PC-3 (cell line): ENCODE data around the gene CCDC197. TPM values are rescaled to one million over a fixed set of nuclear protein-coding genes. Genes with fewer than 3 reads are reported as not detected.

Source experiments
- ATAC-seq: fragments of 200-7000 bp; cut with Tn5 transposase; 2 replicates; pipeline ENCODE4 v1.9.1; 2020; ENCODE audit warnings: mild to moderate bottlenecking, moderate library complexity
- BruUV-seq: library from RNA; stranded (reverse); fragments of 400-500 nt; replicated peaks from 2 replicates; lab custom pipeline; 2021; lab: Mats Ljungman, UMichigan
- CTCF ChIA-PET: fragments of 300-600 bp; sonication (Branson Sonifier 250); formaldehyde crosslinking; loops from one replicate; lab custom pipeline; 2022; ENCODE audit warnings: antibody characterized with exemption; lab: Charles Lee
- POLR2A ChIA-PET: fragments of 300-600 bp; sonication (Branson Sonifier 250); formaldehyde crosslinking; loops from one replicate; lab custom pipeline; 2022; ENCODE audit warnings: antibody characterized with exemption; ENCODE audit not compliant: unreplicated experiment; lab: Charles Lee
- DNase-seq: peaks from one replicate; pipeline ENCODE4 v3.0.0-alpha.2; 2015
- H2AFZ ChIP-seq: fragments of 300-600 bp; sonication (generic); 2 replicates; pipeline ENCODE4 v1.6.0; 2016; ENCODE audit warnings: antibody characterized with exemption, low read length
- H3F3A ChIP-seq: fragments of 300-600 bp; sonication (generic); one replicate; pipeline ENCODE4 v1.6.0; 2017; ENCODE audit warnings: antibody characterized with exemption, low read length, control low read depth, mild to moderate bottlenecking; ENCODE audit not compliant: unreplicated experiment
- H3K27ac ChIP-seq: fragments of 300-600 bp; sonication (generic); 2 replicates; pipeline ENCODE4 v1.5.1; 2016; ENCODE audit warnings: mild to moderate bottlenecking, low read length
- H3K27me3 ChIP-seq: fragments of 300-600 bp; sonication (generic); 2 replicates; pipeline ENCODE4 v1.6.1; 2016; ENCODE audit warnings: low read length, mixed read lengths
- H3K36me3 ChIP-seq: fragments of 300-600 bp; sonication (generic); 2 replicates; pipeline ENCODE4 v1.6.1; 2016; ENCODE audit warnings: low read depth, mixed run types, low read length, mixed read lengths
- H3K4me1 ChIP-seq: fragments of 300-600 bp; sonication (generic); 2 replicates; pipeline ENCODE4 v1.5.1; 2016; ENCODE audit warnings: low read length; ENCODE audit not compliant: insufficient read depth
- H3K4me2 ChIP-seq: fragments of 300-600 bp; sonication (generic); 2 replicates; pipeline ENCODE4 v1.6.0; 2016; ENCODE audit warnings: low read length
- H3K4me3 ChIP-seq: fragments of 300-600 bp; sonication (generic); 2 replicates; pipeline ENCODE4 v1.5.1; 2016; ENCODE audit warnings: mild to moderate bottlenecking, low read length, mixed read lengths
- H3K79me2 ChIP-seq: fragments of 300-600 bp; sonication (generic); 2 replicates; pipeline ENCODE4 v1.6.1; 2017; ENCODE audit warnings: low read length, mixed read lengths
- H3K9ac ChIP-seq: fragments of 300-600 bp; sonication (generic); 2 replicates; pipeline ENCODE4 v1.6.0; 2016; ENCODE audit warnings: mild to moderate bottlenecking, low read length
- H3K9me2 ChIP-seq: fragments of 300-600 bp; sonication (generic); replicated peaks from 2 replicates; pipeline ENCODE4 v1.6.1; 2016; ENCODE audit warnings: mixed run types, low read length, mixed read lengths
- H3K9me3 ChIP-seq: fragments of 300-600 bp; sonication (generic); 2 replicates; pipeline ENCODE4 v1.6.1; 2016; ENCODE audit warnings: low read length, mixed read lengths
- H4K20me1 ChIP-seq: fragments of 300-600 bp; sonication (generic); 2 replicates; pipeline ENCODE4 v1.6.1; 2016; ENCODE audit warnings: low read length, mixed read lengths
- EZH2 ChIP-seq: fragments of 300-600 bp; sonication (generic); IDR thresholded peaks from one replicate; pipeline ENCODE4 v1.6.1; 2017; ENCODE audit warnings: antibody characterized with exemption, mild to moderate bottlenecking, low read length; ENCODE audit not compliant: unreplicated experiment
- EZH2phosphoT487 ChIP-seq: fragments of 300-600 bp; sonication (generic); IDR thresholded peaks from 2 replicates; pipeline ENCODE4 v1.6.1; 2018; ENCODE audit warnings: mild to moderate bottlenecking, antibody characterized with exemption, low read length, borderline replicate concordance
- intact Hi-C: fragments of 100-400 bp; cut with micrococcal nuclease; formaldehyde crosslinking; loops from 2 replicates; pipeline ENCODE4 v1.9.0; 2023
- total RNA-seq: library from RNA; depleted of rRNA; stranded (reverse); fragments of >200 nt; gene quantifications from 2 replicates; pipeline ENCODE4 v1.2.3, GENCODE V29; 2014
- TF ChIP-seq, protein P1 (sequence below): fragments of 300-600 bp; sonication (generic); conservative IDR thresholded peaks from 2 replicates; pipeline ENCODE4 v1.5.1; 2017; ENCODE audit warnings: antibody characterized with exemption, low read depth, mild to moderate bottlenecking, low read length

Gene CCDC197
- total RNA-seq, 1 experiment from 2014 or later: not detected

DNA sequence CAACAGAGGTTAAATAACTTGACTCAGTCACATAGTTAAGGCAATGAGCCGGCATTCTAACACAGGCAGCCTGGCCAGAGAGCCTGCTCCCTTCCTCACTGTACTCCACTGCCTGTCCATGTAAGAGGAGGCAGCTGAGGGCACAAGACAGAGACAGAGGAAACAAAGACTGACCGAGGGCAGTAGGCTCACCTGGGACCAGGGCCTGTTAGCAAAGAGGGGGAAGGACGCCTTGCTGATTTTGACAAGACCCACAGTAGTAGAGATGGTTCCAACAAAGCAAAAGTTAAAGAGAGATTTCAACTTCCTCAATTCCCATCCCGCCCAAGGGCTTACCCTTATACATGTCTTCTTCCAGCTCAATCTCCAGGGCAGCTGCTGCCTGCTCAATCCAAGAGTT lies 55.6 kb downstream of the CCDC197 start:
- Histone ChIP-seq H3K4me2 (no peak overlapping the region), H3K27ac (no peak overlapping the region), H3K4me1 (no peaks in the 10 kb centered on the region), H3K9me3 (no peaks in the 10 kb centered on the region), H3K4me3 (no peak overlapping the region), H3K9ac (no peak overlapping the region), H2AFZ (no peak overlapping the region), H3K9me2 (no peaks in the 10 kb centered on the region), H4K20me1 (peaks cover 4% of the 10 kb centered on the region; the same call in 1 of the 2 replicates), H3K36me3 (peaks cover 64% of the 10 kb centered on the region), H3K79me2 (no peaks in the 10 kb centered on the region), H3K27me3 (no peaks in the 10 kb centered on the region), H3F3A (no peaks in the 10 kb centered on the region)
- ChIA-PET POLR2A (no interaction called here), CTCF (interaction anchor here (2.0 kb wide), 1 partner anchor 84 kb away, joined by 13 read pairs; no protein-coding TSS in a partner anchor)
- DNase-seq (no peak), ATAC-seq (no peak)
- intact Hi-C loops: no loop called here
- no TSS peak for BruUV-seq
- TF ChIP-seq EZH2phosphoT487: no peak
- TF ChIP-seq, protein P1, sequence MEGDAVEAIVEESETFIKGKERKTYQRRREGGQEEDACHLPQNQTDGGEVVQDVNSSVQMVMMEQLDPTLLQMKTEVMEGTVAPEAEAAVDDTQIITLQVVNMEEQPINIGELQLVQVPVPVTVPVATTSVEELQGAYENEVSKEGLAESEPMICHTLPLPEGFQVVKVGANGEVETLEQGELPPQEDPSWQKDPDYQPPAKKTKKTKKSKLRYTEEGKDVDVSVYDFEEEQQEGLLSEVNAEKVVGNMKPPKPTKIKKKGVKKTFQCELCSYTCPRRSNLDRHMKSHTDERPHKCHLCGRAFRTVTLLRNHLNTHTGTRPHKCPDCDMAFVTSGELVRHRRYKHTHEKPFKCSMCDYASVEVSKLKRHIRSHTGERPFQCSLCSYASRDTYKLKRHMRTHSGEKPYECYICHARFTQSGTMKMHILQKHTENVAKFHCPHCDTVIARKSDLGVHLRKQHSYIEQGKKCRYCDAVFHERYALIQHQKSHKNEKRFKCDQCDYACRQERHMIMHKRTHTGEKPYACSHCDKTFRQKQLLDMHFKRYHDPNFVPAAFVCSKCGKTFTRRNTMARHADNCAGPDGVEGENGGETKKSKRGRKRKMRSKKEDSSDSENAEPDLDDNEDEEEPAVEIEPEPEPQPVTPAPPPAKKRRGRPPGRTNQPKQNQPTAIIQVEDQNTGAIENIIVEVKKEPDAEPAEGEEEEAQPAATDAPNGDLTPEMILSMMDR: no peak

DNA sequence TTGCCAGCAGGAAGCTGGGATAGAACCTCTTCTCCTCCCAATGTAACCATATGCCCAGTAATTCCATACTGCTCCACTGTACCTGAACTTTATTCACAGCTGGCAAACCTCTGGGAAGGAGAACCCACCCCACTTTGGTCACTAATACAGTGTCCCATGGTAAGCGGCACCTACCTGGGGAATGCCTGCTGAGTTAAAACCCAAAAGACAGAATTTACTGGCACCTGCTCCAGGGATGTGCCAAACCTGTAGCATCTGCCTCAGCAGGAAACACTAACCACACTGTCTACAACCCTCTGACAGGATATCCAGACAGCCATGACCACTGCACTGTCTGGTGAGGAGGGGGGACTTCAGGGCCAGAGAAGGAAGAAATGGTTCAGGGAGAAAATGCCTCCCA lies 57.3 kb downstream of the CCDC197 start:
- CTCF ChIA-PET: no interaction called here
- no peak for DNase-seq

DNA sequence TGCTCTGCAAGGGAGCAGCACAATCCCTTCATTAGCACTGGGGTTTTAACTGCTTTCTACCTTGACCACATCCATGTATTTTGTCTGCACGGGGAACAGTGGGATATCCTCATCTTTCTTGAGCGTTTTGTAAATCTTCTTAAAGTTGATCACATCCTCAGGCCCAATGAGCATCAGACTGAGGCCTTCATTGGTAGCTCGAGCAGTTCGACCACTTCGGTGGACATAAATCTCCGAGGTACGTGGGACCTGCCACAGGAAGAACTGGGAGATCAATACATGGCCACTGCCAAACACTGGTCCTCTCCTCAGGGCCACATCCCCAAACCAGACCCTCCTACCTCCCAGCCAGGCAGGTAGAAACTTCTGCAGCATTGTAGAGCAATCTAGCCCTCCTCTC lies 57.8 kb downstream of the CCDC197 start:
- DNase-seq: no peak
- H3K79me2 ChIP-seq: no peaks in the 10 kb centered on the region
- H3K4me2 ChIP-seq: no peak overlapping the region
- H3K27ac ChIP-seq: no peak overlapping the region
- no peak overlapping the region for H2AFZ ChIP-seq
- no peak overlapping the region for H3K9ac ChIP-seq
- no peak for TF ChIP-seq EZH2phosphoT487
- TF ChIP-seq, protein P1: no peak
- no peaks in the 10 kb centered on the region for H3K9me2 ChIP-seq
- H3K4me1 ChIP-seq: no peaks in the 10 kb centered on the region
- no peaks in the 10 kb centered on the region for H3F3A ChIP-seq
- intact Hi-C loops: no loop called here
- H4K20me1 ChIP-seq: peaks cover 12% of the 10 kb centered on the region
- H3K4me3 ChIP-seq: no peak overlapping the region
- no peaks in the 10 kb centered on the region for H3K9me3 ChIP-seq
- ChIA-PET CTCF (no interaction called here), POLR2A (no interaction called here)
- H3K27me3 ChIP-seq: no peaks in the 10 kb centered on the region
- peaks cover 69% of the 10 kb centered on the region for H3K36me3 ChIP-seq
- BruUV-seq: no TSS peak
- no peak for ATAC-seq

More for the DNA sequence above, 57.3 kb downstream of the CCDC197 start:
- no peaks in the 10 kb centered on the region for H3K79me2 ChIP-seq
- H3K9ac ChIP-seq: no peak overlapping the region
- ATAC-seq: no peak
- H3K9me2 ChIP-seq: no peaks in the 10 kb centered on the region
- H3K36me3 ChIP-seq: peaks cover 67% of the 10 kb centered on the region
- no peak overlapping the region for H3K4me2 ChIP-seq
- no peaks in the 10 kb centered on the region for H3K27me3 ChIP-seq
- TF ChIP-seq, protein P1: no peak
- no peak for TF ChIP-seq EZH2
- TF ChIP-seq EZH2phosphoT487: no peak
- no peaks in the 10 kb centered on the region for H3K4me1 ChIP-seq
- no peak overlapping the region for H2AFZ ChIP-seq
- POLR2A ChIA-PET: no interaction called here
- intact Hi-C loops: no loop called here
- H4K20me1 ChIP-seq: peaks cover 9% of the 10 kb centered on the region
- H3K27ac ChIP-seq: no peak overlapping the region
- BruUV-seq: no TSS peak
- H3K4me3 ChIP-seq: no peak overlapping the region
- H3F3A ChIP-seq: no peaks in the 10 kb centered on the region
- no peaks in the 10 kb centered on the region for H3K9me3 ChIP-seq
